Right lobe of liver (tissue), 6 donors: ENCODE measurements around the gene HECTD1. TPM values are rescaled to one million over a fixed set of nuclear protein-coding genes. Genes with fewer than 3 reads are reported as not detected.

Source experiments
- ATAC-seq, 4 donors: fragments of 200-7000 bp; cut with Tn5 transposase; one replicate each; pipeline ENCODE4 v1.9.1; 2020; ENCODE audit warnings: mild to moderate bottlenecking in 4 of 4, moderate library complexity in 4 of 4
- DNase-seq, 3 donors: peaks; one replicate each; pipeline ENCODE4 v3.0.0-alpha.2; 2020
- H3K27ac ChIP-seq, 3 donors: fragments of 200-600 bp; one replicate each; pipeline ENCODE4 v1.8.0; 2022
- H3K27me3 ChIP-seq, 2 donors: fragments of 200-600 bp; one replicate each; pipeline ENCODE4 v1.8.0; 2022
- H3K36me3 ChIP-seq, 4 donors: fragments of 200-600 bp; sonication (generic) in 1 of 4; one replicate each; pipeline versions ENCODE4 v1.5.1 to v1.8.0; 2017 to 2022; ENCODE audit warnings: control low read depth in 1 of 4
- H3K4me1 ChIP-seq, 4 donors: fragments of 200-600 bp; sonication (generic) in 1 of 4; one replicate each; pipeline versions ENCODE4 v1.5.1 to v1.8.0; 2017 to 2022; ENCODE audit warnings: control low read depth in 1 of 4
- H3K4me3 ChIP-seq, 3 donors: fragments of 200-600 bp; one replicate each; pipeline ENCODE4 v1.8.0; 2022
- H3K9me3 ChIP-seq, 4 donors: fragments of 200-600 bp; sonication (generic) in 1 of 4; one replicate each; pipeline versions ENCODE4 v1.5.1 to v1.8.0; 2017 to 2022; ENCODE audit warnings: control low read depth in 1 of 4
- CTCF ChIP-seq, 4 donors: fragments of 200-600 bp in 3 of 4; fragments of 450-650 bp in 1 of 4; IDR thresholded peaks; one replicate each; pipeline versions ENCODE4 v1.5.1 to v1.8.0; 2016 to 2022; ENCODE audit warnings: antibody characterized with exemption in 4 of 4, mild to moderate bottlenecking in 2 of 4
- POLR2A ChIP-seq: fragments of 450-650 bp; IDR thresholded peaks from one replicate; pipeline ENCODE4 v1.6.1; 2017; ENCODE audit warnings: antibody characterized with exemption, mild to moderate bottlenecking
- WGBS: methylation state at CpG from one replicate; pipeline ENCODE4 v1.1.6; 2018; ENCODE audit warnings: low coverage, low lambda C conversion rate; ENCODE audit not compliant: insufficient coverage; ENCODE audit errors: missing lambda C conversion rate; 5-methylcytosine and 5-hydroxymethylcytosine counted together
- intact Hi-C, 2 donors: fragments of 100-400 bp; cut with DNase I; formaldehyde crosslinking; loops; one replicate each; pipeline versions ENCODE4 v1.11.2 to v1.14.1; 2022
- total RNA-seq, 6 experiments: library from RNA; depleted of rRNA in 2 of 6; stranded (reverse); fragments of >200 nt in 2 of 6; fragmentation: NEBNext Ultra II Directional in 3 of 6; extraction: Animal tissue kit (Norgen Biotek cat#: 25700) in 3 of 6; gene quantifications; one replicate each; pipeline versions ENCODE4 v1.1.0 to v1.2.4, GENCODE V29; 2016 to 2023
- donor health status: DM: no; HTN: yes; CAD: no.
- donor health status: DM: no; HTN: no; CAD: no.
- donor health status: DM: no; HTN: no; CAD: no.
- donor health status: DM: no; HTN: yes; CAD: no.
- donor health status: DM: no; HTN: yes; CAD: no.

HECTD1 gene
- total RNA-seq, 6 experiments from 2014 or later: 77.2 to 167 (median 119) TPM

GRCh38 chr14:31118892-31119291 lies 88.7 kb downstream of the HECTD1 start:
- no peak for TF ChIP-seq CTCF (IDR thresholded peaks at IDR 0.05)
- no peak for TF ChIP-seq POLR2A
- intact Hi-C loops: no loop called here
- WGBS: 62% methylated on average over 2 of the region's 3 CpGs
- Histone ChIP-seq H3K4me3 (no peak overlapping the region), H3K9me3 (no peaks in the 10 kb centered on the region), H3K27ac (no peak overlapping the region), H3K36me3 (peaks cover 5 to 100% (median 66%) of the 10 kb centered on the region in 4 donors), H3K27me3 (no peaks in the 10 kb centered on the region), H3K4me1 (no peaks in the 10 kb centered on the region)
- ATAC-seq (no peak), DNase-seq (no peak)

GRCh38 chr14:31113794-31114193 lies 93.8 kb downstream of the HECTD1 start:
- H3K9me3 ChIP-seq: no peaks in the 10 kb centered on the region
- DNase-seq (no peak), ATAC-seq (no peak)
- H3K4me3 ChIP-seq: no peak overlapping the region
- WGBS: 100% methylated on average over 3 of the region's 3 CpGs
- no peak overlapping the region for H3K27ac ChIP-seq
- TF ChIP-seq POLR2A (no peak), CTCF (IDR thresholded peaks at IDR 0.05) (no peak)
- no peaks in the 10 kb centered on the region for H3K4me1 ChIP-seq
- intact Hi-C loops: no loop called here
- H3K27me3 ChIP-seq: no peaks in the 10 kb centered on the region
- peaks cover 0 to 100% (median 67%) of the 10 kb centered on the region in 4 donors for H3K36me3 ChIP-seq

GRCh38 chr14:31110872-31111271 lies 96.7 kb downstream of the HECTD1 start:
- 83% methylated on average over 2 of the region's 2 CpGs for WGBS
- intact Hi-C loops: no loop called here

GRCh38 chr14:31109257-31109656 lies 98.3 kb downstream of the HECTD1 start:
- no peak for ATAC-seq
- Histone ChIP-seq H3K27ac (no peak overlapping the region), H3K27me3 (no peaks in the 10 kb centered on the region), H3K9me3 (no peaks in the 10 kb centered on the region), H3K36me3 (peaks cover 16 to 100% (median 65%) of the 10 kb centered on the region in 4 donors), H3K4me3 (no peak overlapping the region), H3K4me1 (no peaks in the 10 kb centered on the region)
- intact Hi-C loops: loop anchor here in 1 of 2 donors (10.0 kb wide), 1 partner anchor 226 kb away; no protein-coding TSS in a partner anchor
- no peak for DNase-seq
- 93% methylated on average over 11 of the region's 11 CpGs for WGBS
- TF ChIP-seq POLR2A: no peak
- no peak for TF ChIP-seq CTCF (IDR thresholded peaks at IDR 0.05)

More at GRCh38 chr14:31110872-31111271, 96.7 kb downstream of the HECTD1 start:
- Histone ChIP-seq H3K27me3 (no peaks in the 10 kb centered on the region), H3K9me3 (no peaks in the 10 kb centered on the region), H3K27ac (no peak overlapping the region), H3K4me3 (no peak overlapping the region), H3K36me3 (peaks cover 14 to 100% (median 66%) of the 10 kb centered on the region in 4 donors), H3K4me1 (no peaks in the 10 kb centered on the region)
- ATAC-seq (no peak), DNase-seq (no peak)
- no peak for TF ChIP-seq POLR2A
- TF ChIP-seq CTCF (IDR thresholded peaks at IDR 0.05): no peak

GRCh38 chr14:31106768-31107167 lies 100.8 kb downstream of the HECTD1 start:
- no peaks in the 10 kb centered on the region for H3K4me1 ChIP-seq
- H3K9me3 ChIP-seq: no peaks in the 10 kb centered on the region
- ATAC-seq: no peak
- 81% methylated on average over 3 of the region's 3 CpGs for WGBS
- TF ChIP-seq CTCF (IDR thresholded peaks at IDR 0.05): no peak
- no peak for TF ChIP-seq POLR2A
- H3K4me3 ChIP-seq: no peak overlapping the region
- intact Hi-C loops: loop anchor here in 1 of 2 donors (10.0 kb wide), 1 partner anchor 228 kb away; no protein-coding TSS in a partner anchor
- H3K27ac ChIP-seq: no peak overlapping the region
- no peaks in the 10 kb centered on the region for H3K27me3 ChIP-seq
- H3K36me3 ChIP-seq: peaks cover 16 to 100% (median 62%) of the 10 kb centered on the region in 4 donors
- no peak for DNase-seq
